ENCODE data around the gene TRIM72. TPM values are rescaled to one million over a fixed set of nuclear protein-coding genes. Genes with fewer than 3 reads are reported as not detected.

Gene TRIM72
- total and polyA plus RNA-seq, 2 of the 4 experiments (the other 2 are of a cell fraction): not detected

DNA sequence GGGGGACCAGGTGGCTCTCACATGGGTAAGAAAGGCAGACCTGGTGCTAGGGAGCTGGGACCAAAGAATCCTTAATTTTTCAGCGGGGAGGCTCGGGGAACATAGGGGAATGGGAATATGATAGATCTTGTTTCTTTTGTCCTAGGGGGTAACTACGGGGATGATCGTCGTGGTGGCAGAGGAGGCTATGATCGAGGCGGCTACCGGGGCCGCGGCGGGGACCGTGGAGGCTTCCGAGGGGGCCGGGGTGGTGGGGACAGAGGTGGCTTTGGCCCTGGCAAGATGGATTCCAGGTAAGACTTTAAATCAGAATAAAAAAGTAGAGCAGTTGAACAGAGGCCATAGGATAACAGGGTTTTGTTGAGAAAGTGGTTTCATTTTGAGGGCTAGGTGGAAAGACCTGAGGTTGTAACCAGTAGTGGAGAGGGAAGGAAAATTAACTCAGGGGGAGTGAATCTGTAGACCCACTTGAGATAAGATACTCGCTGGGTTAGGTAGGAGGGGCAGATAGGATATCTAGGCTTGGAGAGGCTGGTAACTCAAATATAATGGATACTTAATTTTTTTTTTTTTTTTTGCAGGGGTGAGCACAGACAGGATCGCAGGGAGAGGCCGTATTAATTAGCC is 23.0 kb upstream of the TRIM72 start:
- no peak overlapping the region for H3K4ac ChIP-seq (ENCODE audit: low read depth, low read length)
- DNase-seq (no peak), ATAC-seq (ENCODE audit: low read depth) (no peak)
- no peak overlapping the region for H2BK20ac ChIP-seq (ENCODE audit: low read depth, low read length)
- no peak overlapping the region for H3K14ac ChIP-seq (replicated peaks; ENCODE audit: low read depth, low read length)
- no peak for TF ChIP-seq NFE2L2 (IDR thresholded peaks at IDR 0.05; ENCODE audit: low read depth, low read length)
- no peak for TF ChIP-seq SMC3 (IDR thresholded peaks at IDR 0.05; ENCODE audit: low read depth, low read length)
- TF ChIP-seq MAFK (IDR thresholded peaks at IDR 0.05; ENCODE audit: low read depth, low read length): no peak
- TF ChIP-seq RFX5 (IDR thresholded peaks at IDR 0.05; ENCODE audit: low read depth, low read length): no peak
- TF ChIP-seq, protein P1, sequence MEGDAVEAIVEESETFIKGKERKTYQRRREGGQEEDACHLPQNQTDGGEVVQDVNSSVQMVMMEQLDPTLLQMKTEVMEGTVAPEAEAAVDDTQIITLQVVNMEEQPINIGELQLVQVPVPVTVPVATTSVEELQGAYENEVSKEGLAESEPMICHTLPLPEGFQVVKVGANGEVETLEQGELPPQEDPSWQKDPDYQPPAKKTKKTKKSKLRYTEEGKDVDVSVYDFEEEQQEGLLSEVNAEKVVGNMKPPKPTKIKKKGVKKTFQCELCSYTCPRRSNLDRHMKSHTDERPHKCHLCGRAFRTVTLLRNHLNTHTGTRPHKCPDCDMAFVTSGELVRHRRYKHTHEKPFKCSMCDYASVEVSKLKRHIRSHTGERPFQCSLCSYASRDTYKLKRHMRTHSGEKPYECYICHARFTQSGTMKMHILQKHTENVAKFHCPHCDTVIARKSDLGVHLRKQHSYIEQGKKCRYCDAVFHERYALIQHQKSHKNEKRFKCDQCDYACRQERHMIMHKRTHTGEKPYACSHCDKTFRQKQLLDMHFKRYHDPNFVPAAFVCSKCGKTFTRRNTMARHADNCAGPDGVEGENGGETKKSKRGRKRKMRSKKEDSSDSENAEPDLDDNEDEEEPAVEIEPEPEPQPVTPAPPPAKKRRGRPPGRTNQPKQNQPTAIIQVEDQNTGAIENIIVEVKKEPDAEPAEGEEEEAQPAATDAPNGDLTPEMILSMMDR (conservative IDR thresholded peaks at IDR 0.05; ENCODE audit: low read depth, low read length): no peak
- TF ChIP-seq BHLHE40 (IDR thresholded peaks at IDR 0.05; ENCODE audit: low read depth, low read length): no peak
- no peak for TF ChIP-seq CEBPB (IDR thresholded peaks at IDR 0.05; ENCODE audit: low read depth, low read length)
- no peak for TF ChIP-seq MXI1 (IDR thresholded peaks at IDR 0.05; ENCODE audit: borderline replicate concordance, low read depth, low read length)
- TF ChIP-seq, protein P2, sequence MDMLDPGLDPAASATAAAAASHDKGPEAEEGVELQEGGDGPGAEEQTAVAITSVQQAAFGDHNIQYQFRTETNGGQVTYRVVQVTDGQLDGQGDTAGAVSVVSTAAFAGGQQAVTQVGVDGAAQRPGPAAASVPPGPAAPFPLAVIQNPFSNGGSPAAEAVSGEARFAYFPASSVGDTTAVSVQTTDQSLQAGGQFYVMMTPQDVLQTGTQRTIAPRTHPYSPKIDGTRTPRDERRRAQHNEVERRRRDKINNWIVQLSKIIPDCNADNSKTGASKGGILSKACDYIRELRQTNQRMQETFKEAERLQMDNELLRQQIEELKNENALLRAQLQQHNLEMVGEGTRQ (IDR thresholded peaks at IDR 0.05; ENCODE audit: low read depth, low read length): no peak
- no peak for TF ChIP-seq RAD21 (IDR thresholded peaks at IDR 0.05; ENCODE audit: low read length)
- dilution Hi-C loops (cut with HindIII; ENCODE audit: low sequenced_read_pairs, unreplicated experiment): no loop called here
- WGBS, 2 experiments (ENCODE audit: extremely low coverage in 2 of 2, insufficient read length in 1 of 2): 96% methylated on average over 14 of the region's 17 CpGs; no CpG with 5 or more reads in 1 of the 2 experiments
- H2BK5ac ChIP-seq (ENCODE audit: low read depth, low read length, poor library complexity, severe bottlenecking): no peak overlapping the region
- H3K36me3 ChIP-seq (ENCODE audit: control insufficient read depth, insufficient read depth, low read length): peaks cover 91% of the 10 kb centered on the region
- H2BK120ac ChIP-seq (ENCODE audit: low read depth, low read length): no peak overlapping the region
- H4K20me1 ChIP-seq (ENCODE audit: insufficient read depth, low read length): peaks cover 92% of the 10 kb centered on the region
- in situ Hi-C loops (cut with MboI; ENCODE audit: low sequenced_read_pairs): loop anchor here (10.0 kb wide), 1 partner anchor 684 kb away; the partner anchor contains the start of gene ZNF267
- H3K56ac ChIP-seq (ENCODE audit: extremely low read depth, insufficient read depth, low read length): no peak overlapping the region
- intact Hi-C loops (cut with micrococcal nuclease): no loop called here
- H4K5ac ChIP-seq (ENCODE audit: low read depth, low read length): no peak overlapping the region
- no peaks in the 10 kb centered on the region for H3K4me1 ChIP-seq (ENCODE audit: control insufficient read depth, insufficient read depth, low read length)
- H2AK9ac ChIP-seq (replicated peaks; ENCODE audit: low read depth, low read length, poor library complexity): no peak overlapping the region
- H4K91ac ChIP-seq (ENCODE audit: insufficient read depth, low read depth, low read length): no peak overlapping the region
- ChIA-PET CTCF (no interaction called here), POLR2A (ENCODE audit: unreplicated experiment) (no interaction called here)
- no peak overlapping the region for H3K18ac ChIP-seq (ENCODE audit: low read depth, low read length)
- no peak overlapping the region for H2AK5ac ChIP-seq (ENCODE audit: low read depth, low read length)
- no peak overlapping the region for H3K27ac ChIP-seq (ENCODE audit: insufficient read depth, low read length)
- H2BK15ac ChIP-seq (ENCODE audit: low read depth, low read length): no peak overlapping the region
- H3K79me1 ChIP-seq (ENCODE audit: low read depth in 1 of 2, low read length in 2 of 2): peaks cover 68 to 89% of the 10 kb centered on the region in 2 experiments
- H2AFZ ChIP-seq (replicated peaks; ENCODE audit: low read length, poor library complexity): no peak overlapping the region
- no peak overlapping the region for H3K4me2 ChIP-seq (ENCODE audit: low read depth, low read length)
- BruUV-seq (replicated peaks): no TSS peak
- peaks cover 4% of the 10 kb centered on the region; the same call in 1 of the 2 replicates for H3K9me1 ChIP-seq (ENCODE audit: insufficient read depth, low read length)
- no peak overlapping the region for H3K4me3 ChIP-seq (ENCODE audit: insufficient read depth, low read depth, low read length)
- H3K9me3 ChIP-seq (ENCODE audit: control insufficient read depth, insufficient read depth, low read length): no peaks in the 10 kb centered on the region
- no peak overlapping the region for H3K23ac ChIP-seq (ENCODE audit: low read depth, low read length)
- no peak overlapping the region for H3K9ac ChIP-seq (ENCODE audit: low read depth, low read length)
- H3K27me3 ChIP-seq (ENCODE audit: control insufficient read depth, insufficient read depth, low read length): no peaks in the 10 kb centered on the region
- no peak overlapping the region for H4K8ac ChIP-seq (ENCODE audit: low read depth in 2 of 2, low read length in 2 of 2)
